ENCODE results near the gene NTNG1. TPM values are rescaled to one million over a fixed set of nuclear protein-coding genes. Genes with fewer than 3 reads are reported as not detected.

The NTNG1 gene
- total and polyA plus RNA-seq, 2 of the 8 experiments (the other 6 are each of a cell fraction or from before 2014, with no cell fraction given): 1.2 to 4.1 TPM

DNA sequence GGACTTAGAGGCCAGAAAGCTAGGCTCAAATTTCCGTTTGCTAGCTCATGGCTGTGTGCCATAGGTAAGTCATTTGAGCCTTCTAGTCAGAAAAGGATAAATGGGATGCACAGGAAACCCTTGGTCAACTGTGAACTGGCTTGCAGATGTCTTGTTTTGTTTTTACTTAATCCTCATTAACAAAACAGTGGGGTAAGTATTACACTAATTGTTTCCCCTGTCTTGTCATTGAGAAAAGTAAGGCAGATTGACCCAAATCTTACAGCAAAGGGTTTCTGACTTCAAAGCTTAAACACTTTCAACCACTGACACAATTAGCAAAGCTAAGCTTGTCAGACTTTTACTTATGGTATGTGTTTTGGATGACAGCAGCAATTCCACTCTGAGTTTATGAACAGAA is 291.3 kb downstream of the NTNG1 start (continued):
- TF ChIP-seq, protein P1, sequence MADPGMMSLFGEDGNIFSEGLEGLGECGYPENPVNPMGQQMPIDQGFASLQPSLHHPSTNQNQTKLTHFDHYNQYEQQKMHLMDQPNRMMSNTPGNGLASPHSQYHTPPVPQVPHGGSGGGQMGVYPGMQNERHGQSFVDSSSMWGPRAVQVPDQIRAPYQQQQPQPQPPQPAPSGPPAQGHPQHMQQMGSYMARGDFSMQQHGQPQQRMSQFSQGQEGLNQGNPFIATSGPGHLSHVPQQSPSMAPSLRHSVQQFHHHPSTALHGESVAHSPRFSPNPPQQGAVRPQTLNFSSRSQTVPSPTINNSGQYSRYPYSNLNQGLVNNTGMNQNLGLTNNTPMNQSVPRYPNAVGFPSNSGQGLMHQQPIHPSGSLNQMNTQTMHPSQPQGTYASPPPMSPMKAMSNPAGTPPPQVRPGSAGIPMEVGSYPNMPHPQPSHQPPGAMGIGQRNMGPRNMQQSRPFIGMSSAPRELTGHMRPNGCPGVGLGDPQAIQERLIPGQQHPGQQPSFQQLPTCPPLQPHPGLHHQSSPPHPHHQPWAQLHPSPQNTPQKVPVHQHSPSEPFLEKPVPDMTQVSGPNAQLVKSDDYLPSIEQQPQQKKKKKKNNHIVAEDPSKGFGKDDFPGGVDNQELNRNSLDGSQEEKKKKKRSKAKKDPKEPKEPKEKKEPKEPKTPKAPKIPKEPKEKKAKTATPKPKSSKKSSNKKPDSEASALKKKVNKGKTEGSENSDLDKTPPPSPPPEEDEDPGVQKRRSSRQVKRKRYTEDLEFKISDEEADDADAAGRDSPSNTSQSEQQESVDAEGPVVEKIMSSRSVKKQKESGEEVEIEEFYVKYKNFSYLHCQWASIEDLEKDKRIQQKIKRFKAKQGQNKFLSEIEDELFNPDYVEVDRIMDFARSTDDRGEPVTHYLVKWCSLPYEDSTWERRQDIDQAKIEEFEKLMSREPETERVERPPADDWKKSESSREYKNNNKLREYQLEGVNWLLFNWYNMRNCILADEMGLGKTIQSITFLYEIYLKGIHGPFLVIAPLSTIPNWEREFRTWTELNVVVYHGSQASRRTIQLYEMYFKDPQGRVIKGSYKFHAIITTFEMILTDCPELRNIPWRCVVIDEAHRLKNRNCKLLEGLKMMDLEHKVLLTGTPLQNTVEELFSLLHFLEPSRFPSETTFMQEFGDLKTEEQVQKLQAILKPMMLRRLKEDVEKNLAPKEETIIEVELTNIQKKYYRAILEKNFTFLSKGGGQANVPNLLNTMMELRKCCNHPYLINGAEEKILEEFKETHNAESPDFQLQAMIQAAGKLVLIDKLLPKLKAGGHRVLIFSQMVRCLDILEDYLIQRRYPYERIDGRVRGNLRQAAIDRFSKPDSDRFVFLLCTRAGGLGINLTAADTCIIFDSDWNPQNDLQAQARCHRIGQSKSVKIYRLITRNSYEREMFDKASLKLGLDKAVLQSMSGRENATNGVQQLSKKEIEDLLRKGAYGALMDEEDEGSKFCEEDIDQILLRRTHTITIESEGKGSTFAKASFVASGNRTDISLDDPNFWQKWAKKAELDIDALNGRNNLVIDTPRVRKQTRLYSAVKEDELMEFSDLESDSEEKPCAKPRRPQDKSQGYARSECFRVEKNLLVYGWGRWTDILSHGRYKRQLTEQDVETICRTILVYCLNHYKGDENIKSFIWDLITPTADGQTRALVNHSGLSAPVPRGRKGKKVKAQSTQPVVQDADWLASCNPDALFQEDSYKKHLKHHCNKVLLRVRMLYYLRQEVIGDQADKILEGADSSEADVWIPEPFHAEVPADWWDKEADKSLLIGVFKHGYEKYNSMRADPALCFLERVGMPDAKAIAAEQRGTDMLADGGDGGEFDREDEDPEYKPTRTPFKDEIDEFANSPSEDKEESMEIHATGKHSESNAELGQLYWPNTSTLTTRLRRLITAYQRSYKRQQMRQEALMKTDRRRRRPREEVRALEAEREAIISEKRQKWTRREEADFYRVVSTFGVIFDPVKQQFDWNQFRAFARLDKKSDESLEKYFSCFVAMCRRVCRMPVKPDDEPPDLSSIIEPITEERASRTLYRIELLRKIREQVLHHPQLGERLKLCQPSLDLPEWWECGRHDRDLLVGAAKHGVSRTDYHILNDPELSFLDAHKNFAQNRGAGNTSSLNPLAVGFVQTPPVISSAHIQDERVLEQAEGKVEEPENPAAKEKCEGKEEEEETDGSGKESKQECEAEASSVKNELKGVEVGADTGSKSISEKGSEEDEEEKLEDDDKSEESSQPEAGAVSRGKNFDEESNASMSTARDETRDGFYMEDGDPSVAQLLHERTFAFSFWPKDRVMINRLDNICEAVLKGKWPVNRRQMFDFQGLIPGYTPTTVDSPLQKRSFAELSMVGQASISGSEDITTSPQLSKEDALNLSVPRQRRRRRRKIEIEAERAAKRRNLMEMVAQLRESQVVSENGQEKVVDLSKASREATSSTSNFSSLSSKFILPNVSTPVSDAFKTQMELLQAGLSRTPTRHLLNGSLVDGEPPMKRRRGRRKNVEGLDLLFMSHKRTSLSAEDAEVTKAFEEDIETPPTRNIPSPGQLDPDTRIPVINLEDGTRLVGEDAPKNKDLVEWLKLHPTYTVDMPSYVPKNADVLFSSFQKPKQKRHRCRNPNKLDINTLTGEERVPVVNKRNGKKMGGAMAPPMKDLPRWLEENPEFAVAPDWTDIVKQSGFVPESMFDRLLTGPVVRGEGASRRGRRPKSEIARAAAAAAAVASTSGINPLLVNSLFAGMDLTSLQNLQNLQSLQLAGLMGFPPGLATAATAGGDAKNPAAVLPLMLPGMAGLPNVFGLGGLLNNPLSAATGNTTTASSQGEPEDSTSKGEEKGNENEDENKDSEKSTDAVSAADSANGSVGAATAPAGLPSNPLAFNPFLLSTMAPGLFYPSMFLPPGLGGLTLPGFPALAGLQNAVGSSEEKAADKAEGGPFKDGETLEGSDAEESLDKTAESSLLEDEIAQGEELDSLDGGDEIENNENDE (IDR thresholded peaks at IDR 0.05; ENCODE audit: insufficient replicate concordance, low read length): peak; percentile 85
- TF ChIP-seq NANOG (IDR thresholded peaks at IDR 0.05; ENCODE audit: insufficient read depth, low read depth, low read length, poor library complexity, severe bottlenecking): peak; percentile 33
